HG03442 (cell line): Measurements from ENCODE around the gene ABLIM2.
"Not testable (repeated sequence)": the region's sequence is repeated elsewhere in the genome, so short reads cannot be mapped to it uniquely, and the experiment has no call there.

Source experiments
- ATAC-seq: cut with Tn5 transposase; IDR thresholded peaks from one replicate; pipeline ENCODE4 v1.9.1; 2021; ENCODE audit warnings: mild to moderate bottlenecking, moderate library complexity; ENCODE audit not compliant: unreplicated experiment

ABLIM2 gene

DNA sequence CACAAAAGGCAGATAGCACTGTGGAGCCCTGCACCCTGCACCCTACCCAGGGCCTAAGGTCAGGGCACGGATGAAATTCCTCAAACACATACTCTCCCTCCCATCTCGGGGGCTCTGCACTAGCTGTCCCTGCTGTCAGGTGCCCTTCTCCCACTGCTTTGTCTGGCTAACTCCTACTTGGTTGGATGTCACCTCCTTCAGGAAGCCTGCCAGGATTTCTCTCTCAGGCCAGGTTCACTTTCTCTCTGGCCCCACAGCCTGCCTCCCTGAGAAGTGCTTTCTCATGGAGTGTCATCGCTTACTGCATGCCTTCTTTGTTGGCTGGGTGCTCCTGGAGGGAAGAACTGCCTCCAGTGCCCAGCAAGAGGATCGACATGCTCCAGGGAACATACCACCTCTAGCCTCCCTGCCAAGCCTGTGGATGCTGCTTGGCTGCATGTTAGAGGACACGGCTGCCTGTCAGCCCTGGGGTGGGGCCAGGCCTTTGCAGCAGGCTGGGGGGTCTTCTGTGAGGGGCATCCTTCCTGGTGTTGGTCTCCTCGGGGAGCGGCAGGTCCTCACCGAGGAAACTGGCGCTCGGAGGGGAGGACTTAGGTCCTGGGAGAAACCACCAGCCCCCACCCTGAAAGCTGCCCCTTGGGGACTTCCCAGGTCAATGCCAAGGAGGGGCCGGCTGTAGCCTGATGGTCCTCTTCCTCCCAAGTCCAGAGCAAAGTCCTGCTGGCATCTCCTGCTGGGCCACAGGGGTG is 15.0 kb downstream of the ABLIM2 start:
- no peak for ATAC-seq

DNA sequence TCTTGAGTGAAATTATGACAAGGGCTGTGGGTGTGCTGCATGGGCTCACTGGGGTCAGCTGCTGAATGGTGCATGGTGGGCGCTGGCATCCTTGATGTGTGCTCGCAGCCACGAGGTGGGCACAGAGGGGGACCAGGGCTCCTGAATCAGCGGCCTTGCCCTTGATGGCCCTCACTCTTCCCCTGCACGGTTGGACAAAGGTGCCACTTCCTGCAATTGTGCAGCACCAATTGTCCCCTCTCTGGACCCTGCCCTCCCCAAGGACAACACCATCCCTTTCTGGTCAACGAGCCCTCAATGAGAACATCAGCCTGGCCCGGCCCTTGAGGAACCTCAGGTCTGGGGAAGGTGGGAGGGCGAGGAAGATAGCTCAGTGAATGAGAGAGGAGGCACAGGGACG is 16.1 kb downstream of the ABLIM2 start:
- ATAC-seq: no peak

DNA sequence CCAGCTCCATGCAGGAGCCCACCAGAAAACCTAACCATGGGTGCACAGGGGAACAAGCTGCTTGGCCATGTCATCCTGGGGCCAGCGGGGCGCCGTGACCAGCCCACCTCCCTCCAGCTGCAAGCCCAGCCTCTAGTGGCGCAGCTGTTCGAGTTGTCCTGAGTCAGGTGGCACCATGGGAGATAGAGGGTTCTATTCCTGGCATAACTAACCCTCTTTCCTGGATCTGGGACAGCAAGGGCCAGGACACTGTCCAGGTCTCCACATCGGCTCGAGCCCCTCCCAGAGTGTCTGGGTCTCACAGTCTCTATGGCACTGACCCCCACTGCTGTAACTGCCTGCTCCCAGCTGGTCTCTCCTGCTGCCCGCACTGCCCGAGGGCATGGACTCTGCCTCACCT is 16.7 kb downstream of the ABLIM2 start:
- ATAC-seq: no peak

DNA sequence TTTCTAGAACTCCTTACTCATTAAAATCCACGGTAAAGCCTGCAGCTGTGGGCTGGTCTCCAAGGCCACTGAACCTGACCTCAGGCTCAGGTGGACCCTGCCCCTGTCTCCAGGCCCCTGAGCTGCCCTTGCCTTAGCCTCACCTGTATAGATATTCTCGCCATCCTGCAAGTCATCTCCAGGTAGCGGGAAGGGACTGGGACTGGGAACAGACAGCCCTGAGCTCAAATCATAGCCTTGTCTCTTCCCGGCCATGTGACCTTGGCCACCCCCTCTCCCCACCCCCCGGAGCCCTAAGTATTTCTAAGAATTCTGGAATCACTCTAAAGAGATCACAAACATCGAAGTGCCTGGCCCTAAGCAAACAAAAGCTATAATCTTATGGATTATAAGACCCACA is 17.7 kb downstream of the ABLIM2 start:
- ATAC-seq: no peak

DNA sequence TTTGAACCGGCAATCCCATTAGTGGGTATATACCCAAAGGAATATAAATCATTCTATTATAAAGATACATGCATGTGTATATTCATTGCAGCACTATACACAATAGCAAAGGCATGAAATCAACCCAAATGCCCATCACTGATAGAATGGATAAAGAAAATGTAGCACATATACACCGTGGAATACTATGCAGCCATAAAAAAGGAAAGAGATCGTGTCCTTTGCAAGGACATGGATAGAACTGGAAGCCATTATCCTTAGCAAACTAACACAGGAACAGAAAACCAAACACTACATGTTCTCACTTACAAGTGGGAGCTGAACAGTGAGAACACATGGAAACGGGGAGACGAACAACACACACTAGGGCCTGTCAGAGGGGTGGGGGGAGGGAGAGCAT is 18.9 kb downstream of the ABLIM2 start:
- ATAC-seq: not testable (repeated sequence)

DNA sequence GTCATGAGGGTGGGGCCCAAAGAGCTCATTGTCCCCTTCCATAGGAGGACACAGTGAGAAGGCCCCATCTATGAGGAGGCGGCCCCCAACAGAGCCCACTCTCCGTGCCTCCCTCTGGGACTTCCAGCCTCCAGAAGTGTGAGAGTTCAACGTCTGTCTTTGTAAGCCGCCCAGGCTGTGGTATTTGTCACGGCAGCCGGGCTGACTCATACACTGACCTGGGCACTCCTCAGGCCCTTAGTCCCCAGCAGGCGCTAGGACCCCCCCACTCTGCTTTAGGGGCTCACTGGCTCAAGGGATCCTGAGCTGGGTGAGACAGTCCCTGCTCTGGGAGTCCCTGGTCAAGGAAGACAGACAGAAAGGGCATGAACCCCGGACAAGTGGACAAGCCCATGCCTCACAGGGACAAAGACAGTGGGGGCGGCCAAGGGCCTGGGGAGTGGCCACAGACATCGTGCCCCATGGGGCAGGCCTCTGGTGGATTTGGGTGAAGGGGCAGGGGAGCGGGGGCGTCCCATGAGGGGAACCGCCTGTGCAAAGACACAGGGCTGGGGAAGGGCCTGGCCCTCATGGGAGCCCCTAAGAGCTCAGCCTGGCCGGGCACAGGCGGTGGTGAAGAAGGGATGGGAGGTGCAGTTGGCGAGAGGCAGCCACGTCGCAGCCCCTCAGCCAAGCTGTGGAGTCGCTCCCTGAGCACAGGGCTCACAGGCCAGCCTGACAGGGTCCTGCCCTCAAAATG is 21.5 kb downstream of the ABLIM2 start:
- no peak for ATAC-seq

DNA sequence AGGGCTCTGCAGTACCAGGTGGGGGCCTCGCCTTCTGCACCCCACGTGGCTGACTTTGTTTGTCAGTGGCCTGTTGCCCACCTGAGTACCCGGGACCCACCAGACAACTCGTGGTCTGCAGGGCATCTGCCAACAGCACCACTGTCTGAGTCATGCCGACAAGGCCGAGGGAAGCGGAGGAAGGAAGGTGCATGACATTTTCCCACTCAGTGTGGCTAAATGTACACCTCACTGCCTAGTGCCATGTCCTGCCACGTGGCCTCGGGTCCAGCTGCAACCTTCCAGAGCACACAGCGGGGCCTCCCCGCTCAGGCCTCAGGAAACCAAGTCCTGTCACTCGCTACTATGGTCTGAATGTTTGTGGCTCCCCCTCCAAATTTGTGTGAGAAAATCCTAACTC is 22.1 kb downstream of the ABLIM2 start:
- no peak for ATAC-seq

DNA sequence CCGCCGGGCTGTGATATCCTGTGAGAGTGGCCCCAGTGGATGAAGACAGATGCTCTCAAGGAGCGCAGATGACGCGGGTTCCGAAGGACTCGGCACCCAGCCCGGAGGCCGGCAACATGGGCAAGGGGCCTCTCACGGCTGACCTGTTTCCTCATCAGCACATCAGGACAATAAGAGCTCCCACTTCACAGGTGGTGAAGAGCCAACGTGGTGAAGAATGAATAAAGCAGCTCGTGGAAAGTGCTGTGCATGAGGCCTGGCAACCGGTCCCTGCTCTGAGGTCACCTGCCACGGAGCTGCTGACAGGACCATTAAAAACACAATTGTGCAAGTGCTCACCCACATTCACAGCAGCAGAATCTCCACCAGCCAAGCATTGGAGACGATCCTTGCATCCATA is 22.9 kb downstream of the ABLIM2 start:
- no peak for ATAC-seq

DNA sequence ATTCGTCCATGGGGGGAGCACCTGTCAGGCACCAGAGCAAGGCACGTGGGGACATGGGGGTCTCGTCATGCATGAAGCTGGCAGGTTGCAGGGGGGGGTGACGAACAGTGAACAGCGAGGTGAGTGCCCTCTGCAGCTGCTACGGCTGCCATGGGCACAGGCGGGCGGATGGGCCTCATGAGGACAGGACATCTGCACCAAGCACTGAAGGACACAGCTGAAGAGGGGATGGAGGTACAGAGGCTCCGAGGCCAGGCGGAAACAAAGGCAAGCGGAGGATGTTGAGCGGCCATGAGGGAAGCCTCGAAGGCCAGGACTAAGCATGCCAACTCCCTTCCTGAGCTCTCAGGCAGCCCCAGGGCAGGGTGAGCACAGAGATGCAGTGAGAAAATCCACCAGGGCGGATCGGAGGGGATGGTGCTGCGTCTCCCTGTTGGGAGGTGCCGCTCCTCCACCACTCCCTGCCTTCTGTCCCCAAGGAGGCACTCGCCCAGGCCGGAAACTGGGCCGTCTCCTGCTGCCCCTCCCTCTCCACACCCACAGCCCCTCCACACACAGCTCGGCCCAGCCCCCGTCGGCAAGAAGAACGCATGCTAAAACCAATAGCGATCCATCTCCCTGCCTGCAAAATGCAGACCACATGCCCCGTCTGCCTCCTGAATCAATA is 24.6 kb downstream of the ABLIM2 start:
- no peak for ATAC-seq

DNA sequence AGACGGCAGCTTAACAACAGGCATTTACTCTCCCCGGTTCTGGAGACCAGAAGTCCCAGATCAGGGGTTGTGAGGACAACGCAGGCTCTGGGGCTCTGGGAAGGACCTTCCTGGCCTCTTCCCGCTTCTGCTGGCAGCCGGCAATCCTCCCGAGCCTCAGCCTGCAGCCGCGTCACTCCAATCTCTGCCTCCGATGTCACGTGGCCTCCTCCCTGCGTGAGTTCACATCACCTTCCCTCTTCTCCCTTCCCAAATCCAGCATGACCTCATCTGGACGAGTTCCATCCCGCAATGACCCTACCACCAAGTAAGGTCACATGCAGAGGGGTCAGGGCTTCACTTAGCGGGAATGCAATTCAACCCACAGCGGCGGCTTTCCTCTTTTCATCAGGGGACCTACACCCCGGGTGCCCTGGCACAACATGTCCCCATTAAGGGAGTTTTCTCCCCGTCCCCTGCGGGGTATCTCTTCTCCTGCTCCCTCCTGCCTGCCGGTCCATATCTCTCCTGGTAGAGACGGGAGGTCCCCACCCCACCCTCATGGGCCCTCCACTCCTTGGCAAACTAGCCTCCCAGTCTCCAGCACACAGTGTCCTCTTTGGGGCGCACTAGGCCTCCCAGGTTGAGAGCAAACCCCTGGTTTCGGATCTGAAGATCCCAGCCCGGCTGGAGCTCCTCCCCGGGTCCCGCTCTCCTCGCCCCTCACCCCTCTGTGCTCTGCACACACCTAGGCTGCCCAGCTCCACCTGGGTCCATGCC is 25.5 kb downstream of the ABLIM2 start:
- no peak for ATAC-seq

DNA sequence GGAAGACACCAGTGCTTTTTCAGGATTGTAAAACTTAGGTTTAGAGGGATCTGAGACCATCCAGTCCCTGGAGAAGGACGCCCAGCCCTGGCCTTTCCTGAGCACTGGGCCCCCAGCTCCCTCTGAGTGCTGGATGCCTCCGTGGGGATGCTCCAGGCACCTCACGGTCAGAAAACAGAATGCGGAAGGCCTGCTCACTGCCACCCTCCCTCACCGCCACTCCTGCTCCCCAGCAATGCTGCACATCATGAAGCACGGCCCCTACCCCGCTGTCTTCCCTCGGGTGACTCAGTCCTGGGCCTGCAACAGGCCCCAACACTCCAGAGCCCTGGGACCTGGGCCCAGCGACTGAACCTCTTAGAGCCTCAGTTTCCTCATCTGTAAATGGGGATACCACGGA is 26.2 kb downstream of the ABLIM2 start:
- no peak for ATAC-seq

DNA sequence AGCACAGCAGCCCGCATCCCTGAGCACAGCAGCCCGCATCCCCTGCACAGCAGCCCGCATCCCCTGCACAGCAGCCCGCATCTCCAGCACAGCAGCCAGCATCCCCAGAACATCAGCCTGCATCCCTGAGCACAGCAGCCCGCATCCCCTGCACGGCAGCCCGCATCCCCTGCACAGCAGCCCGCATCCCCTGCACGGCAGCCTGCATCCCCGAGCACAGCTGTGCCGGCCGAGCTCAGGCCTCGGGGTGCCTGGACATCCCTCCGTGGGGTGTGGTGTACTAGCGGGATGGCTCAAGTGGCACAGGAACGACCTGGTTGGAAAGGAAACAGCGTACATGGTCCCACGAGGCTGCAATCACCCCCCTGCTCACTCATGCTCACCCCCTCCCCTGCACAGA is 26.8 kb downstream of the ABLIM2 start:
- ATAC-seq: no peak

DNA sequence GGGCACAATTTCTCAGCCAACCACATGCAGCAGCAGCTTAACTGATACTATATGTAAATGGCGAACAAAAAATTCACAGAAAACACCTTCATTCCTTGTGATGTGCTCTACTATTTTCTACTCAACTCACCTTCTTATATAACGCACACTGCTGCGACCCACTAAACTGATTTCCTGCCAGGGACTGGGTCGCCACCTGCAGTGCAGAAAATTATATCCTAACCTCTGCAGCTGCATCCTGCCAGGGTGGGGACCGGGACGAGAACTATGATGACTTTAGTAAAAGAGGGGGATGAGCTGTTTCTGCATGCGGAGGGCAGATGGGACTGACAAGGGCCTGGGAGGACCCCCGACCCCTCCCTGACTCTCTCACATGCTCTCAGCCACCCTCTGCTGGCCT is 27.4 kb downstream of the ABLIM2 start:
- no peak for ATAC-seq

DNA sequence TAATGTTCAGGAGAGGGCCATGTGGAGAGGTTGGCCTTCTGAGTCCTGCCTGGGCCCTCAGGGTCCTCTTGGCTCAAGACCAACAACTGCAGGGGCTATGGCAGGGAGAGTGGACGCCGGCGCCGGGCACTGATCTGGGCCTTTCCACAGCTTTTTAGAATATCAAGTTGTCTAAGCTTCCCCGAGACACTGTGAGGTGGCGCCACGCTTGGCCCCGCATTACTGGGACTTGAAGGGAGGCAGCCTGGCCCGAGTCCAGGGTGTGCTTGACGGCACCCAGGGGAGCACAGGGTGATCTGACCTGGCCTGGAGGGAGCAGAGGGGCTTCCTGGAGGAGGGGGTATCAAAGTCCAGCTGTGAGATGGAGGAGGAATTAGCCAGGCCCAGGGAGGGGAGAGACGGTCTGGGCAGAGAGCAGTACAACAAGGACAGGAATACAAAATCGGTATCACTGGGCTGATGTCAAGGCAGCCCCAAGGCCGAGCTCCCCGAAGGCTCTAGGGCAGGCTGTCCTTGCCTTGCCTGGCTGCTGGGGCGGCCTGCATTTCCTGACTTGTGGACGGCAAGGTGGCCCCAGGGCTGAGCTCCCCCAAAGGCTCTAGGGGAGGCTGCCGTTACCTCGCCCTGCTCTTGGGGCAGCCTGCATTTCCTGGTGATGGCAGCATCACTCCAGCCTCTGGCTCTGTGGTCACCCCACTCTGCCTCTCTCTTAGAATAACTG is 28.1 kb downstream of the ABLIM2 start:
- no peak for ATAC-seq

DNA sequence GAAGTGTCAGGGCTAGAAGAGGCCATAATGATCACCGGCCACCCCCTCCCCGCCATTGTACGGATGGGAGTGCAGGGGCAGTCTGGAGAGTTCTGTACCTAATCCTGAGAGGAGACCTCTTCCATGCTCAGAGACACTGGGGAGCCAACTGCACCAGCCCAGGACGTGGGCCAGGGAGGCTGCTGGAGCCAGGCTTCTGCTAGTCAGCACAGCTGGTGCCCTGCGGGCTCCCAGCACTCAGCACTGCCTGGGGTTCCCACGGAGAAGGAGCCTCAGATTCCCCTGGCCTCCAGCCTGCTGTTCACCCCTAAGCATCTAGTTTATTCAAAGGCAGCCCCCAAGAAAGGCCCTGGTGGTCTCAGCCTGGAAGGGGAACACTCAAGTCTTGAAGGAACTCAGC is 28.8 kb downstream of the ABLIM2 start:
- no peak for ATAC-seq

DNA sequence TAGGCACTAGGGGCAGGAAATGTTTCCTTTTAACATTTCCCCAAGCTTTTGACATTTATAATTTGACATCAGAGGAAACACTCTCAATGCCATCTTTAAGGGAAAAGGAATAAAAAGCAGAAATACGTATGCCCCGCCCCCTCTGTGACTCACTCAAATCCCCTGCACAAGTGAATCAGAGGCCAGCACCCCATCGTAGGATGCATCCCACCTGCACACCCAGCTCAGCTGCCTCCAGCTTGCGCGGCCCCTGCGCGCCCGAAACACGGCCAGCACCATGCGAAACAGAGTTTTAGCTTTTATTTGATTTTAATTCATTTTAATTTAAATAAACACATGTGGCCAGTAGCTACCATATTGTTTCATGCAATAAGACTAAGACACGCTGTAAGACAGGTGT is 29.5 kb downstream of the ABLIM2 start:
- no peak for ATAC-seq

DNA sequence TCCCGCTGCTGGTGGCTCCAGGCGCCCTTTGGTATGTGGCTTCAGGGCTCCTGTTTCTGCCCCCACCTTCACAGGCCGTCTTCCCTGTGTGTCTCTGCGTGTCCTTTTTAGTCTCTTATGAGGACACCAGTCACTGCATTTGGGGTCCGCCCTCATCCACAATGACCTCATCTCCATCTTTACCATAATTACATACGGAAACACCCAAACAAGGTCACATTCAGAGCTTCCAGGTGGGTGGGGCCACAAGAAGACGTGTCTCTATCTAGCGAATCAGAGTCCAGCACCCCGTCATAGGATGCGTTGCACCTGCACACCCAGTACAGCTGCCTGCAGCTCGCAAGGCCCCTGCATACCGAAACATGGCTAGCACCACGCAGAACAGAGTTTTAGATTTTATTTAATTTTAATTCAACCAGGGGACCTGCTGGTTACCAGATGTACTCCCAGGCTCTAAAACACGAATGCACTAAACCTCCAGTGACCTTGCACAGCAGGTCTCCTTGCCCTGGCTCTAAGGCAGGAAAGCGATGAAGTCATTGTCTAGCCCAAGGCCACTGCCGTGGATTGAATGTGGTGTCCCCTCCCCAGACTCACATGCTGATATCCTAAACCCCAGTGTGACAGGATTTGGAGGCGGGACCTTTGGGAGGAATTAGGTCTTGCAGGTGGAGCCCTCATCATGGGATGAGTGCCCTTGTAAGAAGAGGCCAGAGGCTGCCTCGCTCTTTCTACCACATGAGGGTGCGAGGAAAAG is 30.3 kb downstream of the ABLIM2 start:
- no peak for ATAC-seq

DNA sequence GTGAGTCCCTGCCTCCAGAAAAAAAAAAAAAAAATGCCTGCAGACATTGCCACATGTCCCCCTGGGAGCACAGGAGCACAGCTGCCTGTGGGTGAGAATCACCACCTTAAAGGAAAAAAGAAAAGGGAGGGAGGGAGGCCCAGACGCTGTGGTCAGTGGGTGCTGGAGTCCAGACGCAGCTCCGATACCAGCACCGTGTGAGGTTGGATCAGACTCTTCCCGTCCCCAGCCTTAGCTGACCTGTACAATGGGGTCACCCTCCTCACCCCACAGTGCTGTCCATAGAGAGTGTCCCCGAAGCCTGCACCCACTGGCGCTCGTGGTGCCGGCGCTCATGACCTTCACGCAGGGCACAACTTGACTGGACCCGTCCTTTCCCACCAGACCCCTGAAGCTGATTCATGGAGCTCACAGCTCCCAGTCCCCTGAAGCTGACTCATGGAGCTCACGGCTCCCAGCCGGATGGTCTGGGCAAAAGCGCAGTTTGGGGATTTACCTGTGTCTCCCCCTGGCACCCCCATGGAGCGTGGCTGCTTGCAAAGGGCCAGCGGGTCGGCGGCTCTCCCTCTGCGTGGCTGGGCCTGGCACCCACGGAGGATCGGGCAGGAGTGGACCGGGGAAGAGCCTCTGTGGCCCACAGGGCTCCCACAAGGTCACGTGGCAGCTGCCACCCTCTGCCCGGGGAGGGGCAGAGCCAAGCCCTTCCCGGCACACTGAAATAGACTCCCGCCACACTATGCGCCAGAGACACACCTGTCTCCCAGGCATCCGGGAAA is 31.4 kb downstream of the ABLIM2 start:
- ATAC-seq: no peak

DNA sequence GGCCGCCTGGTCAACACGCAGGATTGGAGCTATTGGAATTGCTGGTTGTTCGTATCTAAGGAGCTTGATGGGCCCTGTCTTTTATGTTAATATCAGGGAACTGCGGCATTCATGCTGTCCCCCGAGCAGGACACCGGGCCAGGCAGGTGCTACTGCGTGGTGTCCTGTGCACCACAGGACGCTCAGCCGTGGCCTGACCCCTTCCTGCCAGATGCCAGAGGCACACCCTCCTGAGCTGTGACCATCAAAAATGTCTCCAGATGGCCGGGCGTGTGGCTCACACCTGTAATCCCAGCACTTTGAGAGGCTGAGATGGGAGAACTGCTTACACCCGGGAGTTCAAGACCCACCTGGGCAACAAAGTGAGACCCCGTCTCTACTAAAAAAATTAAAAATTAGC is 32.1 kb downstream of the ABLIM2 start:
- ATAC-seq: no peak
